DMS53 (cell line): Measurements from ENCODE around the gene BMI1.
"Not testable (repeated sequence)": the region's sequence is repeated elsewhere in the genome, so short reads cannot be mapped to it uniquely, and the experiment has no call there.

Experiments
- DNase-seq: peaks from one replicate; lab custom pipeline; 2025; lab: John Stamatoyannopoulos, UW

Gene BMI1

GRCh38 chr10:22339761-22340328 is 18.9 kb downstream of the BMI1 start:
- DNase-seq = peak; percentile 86

- DNase-seq = peak; percentile 93
Observed at GRCh38 chr10:22340329-22341189, 19.7 kb downstream of the BMI1 start.

- DNase-seq = peak; percentile 89
Observed at GRCh38 chr10:22341190-22341925, 20.5 kb downstream of the BMI1 start.

GRCh38 chr10:22341926-22342196 is 21.0 kb downstream of the BMI1 start:
- no peak for DNase-seq

- no peak for DNase-seq
Observed at GRCh38 chr10:22342421-22342820, 21.5 kb downstream of the BMI1 start.

- no peak for DNase-seq
Observed at GRCh38 chr10:22343731-22344130, 22.8 kb downstream of the BMI1 start.

- DNase-seq = no peak
Observed at GRCh38 chr10:22344249-22344648, 23.4 kb downstream of the BMI1 start.

GRCh38 chr10:22344781-22345300 is 23.9 kb downstream of the BMI1 start:
- no peak for DNase-seq

- peak; percentile 98 for DNase-seq
Observed at GRCh38 chr10:22345301-22346095, 24.6 kb downstream of the BMI1 start, which contains the start of gene SPAG6. Gene SPAG6, plus strand, starts transcription at chr10:22345496. Its CDS starts 116 bp downstream, at chr10:22345612.

- DNase-seq = peak; percentile 43
Observed at GRCh38 chr10:22346096-22346661, 25.3 kb downstream of the BMI1 start.

GRCh38 chr10:22349755-22350154 is 28.9 kb downstream of the BMI1 start:
- no peak for DNase-seq

GRCh38 chr10:22351131-22351703 is 30.3 kb downstream of the BMI1 start:
- DNase-seq = no peak

GRCh38 chr10:22356324-22356873 is 35.5 kb downstream of the BMI1 start:
- no peak for DNase-seq

GRCh38 chr10:22357770-22358169 is 36.9 kb downstream of the BMI1 start:
- not testable (repeated sequence) for DNase-seq

GRCh38 chr10:22363305-22363704 is 42.4 kb downstream of the BMI1 start:
- DNase-seq = no peak

GRCh38 chr10:22364407-22365140 is 43.7 kb downstream of the BMI1 start:
- no peak for DNase-seq

- DNase-seq = no peak
Observed at GRCh38 chr10:22365233-22365632, 44.3 kb downstream of the BMI1 start.

GRCh38 chr10:22365644-22366434 is 44.9 kb downstream of the BMI1 start:
- DNase-seq = no peak

- DNase-seq = no peak
Observed at GRCh38 chr10:22366435-22366703, 45.5 kb downstream of the BMI1 start.

GRCh38 chr10:22366771-22367170 is 45.9 kb downstream of the BMI1 start:
- DNase-seq = no peak
